Measurements from ENCODE around the gene MPO.

Gene MPO

DNA sequence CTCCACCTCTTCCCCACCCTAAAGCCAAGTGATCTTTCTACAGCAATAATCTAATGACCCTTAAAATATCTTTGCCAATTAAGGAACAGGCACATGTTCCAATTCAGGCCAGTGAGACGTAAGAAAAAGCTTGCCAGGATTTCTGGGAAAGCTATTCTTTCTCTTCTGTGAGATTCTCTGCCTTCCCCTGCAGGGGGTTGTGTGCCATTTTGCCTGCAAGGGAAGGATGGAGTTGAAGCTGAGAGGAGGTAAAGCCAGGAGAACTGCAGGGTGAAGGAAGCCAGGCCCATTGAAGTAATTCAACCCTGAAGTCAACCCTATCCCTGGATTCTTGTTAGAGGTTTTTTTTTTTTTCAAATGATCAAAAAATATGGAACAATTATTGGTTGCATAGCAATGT is 51.4 kb downstream of the MPO start:
- no peak overlapping the region for H2BK5ac ChIP-seq (ENCODE audit: low read depth, low read length, poor library complexity, severe bottlenecking)
- H3K9me3 ChIP-seq (ENCODE audit: control insufficient read depth, low read length), result no peaks in the 10 kb centered on the region
- H3K18ac ChIP-seq (ENCODE audit: low read depth in 1 of 2, low read length in 2 of 2), result no peak overlapping the region
- no peak overlapping the region for H3K4me2 ChIP-seq (ENCODE audit: low read length, poor library complexity, severe bottlenecking)
- no peak overlapping the region for H3K9ac ChIP-seq (ENCODE audit: low read length)
- no peak overlapping the region for H4K91ac ChIP-seq (ENCODE audit: low read length)
- H3K36me3 ChIP-seq (ENCODE audit: control insufficient read depth in 1 of 2, insufficient read depth in 2 of 2, low read depth in 1 of 2, low read length in 2 of 2), result no peaks in the 10 kb centered on the region
- DNase-seq, result no peak
- no peak overlapping the region for H3K14ac ChIP-seq (ENCODE audit: low read length in 2 of 2)
- H3K4ac ChIP-seq (ENCODE audit: low read depth in 1 of 2, low read length in 2 of 2), result no peak overlapping the region
- no peak overlapping the region for H3K23ac ChIP-seq (ENCODE audit: low read length in 2 of 2)
- no peak overlapping the region for H2AFZ ChIP-seq (ENCODE audit: low read depth, low read length)
- H3K4me3 ChIP-seq (ENCODE audit: insufficient read depth in 1 of 2, low read depth in 1 of 2, low read length in 2 of 2), result no peak overlapping the region
- no peak overlapping the region for H2BK120ac ChIP-seq (ENCODE audit: low read depth, low read length)
- no peak overlapping the region for H2AK5ac ChIP-seq (ENCODE audit: low read length, severe bottlenecking)
- no peak overlapping the region for H2BK15ac ChIP-seq (ENCODE audit: low read depth, poor library complexity, severe bottlenecking)
- peaks cover 1 to 16% of the 10 kb centered on the region in 2 experiments for H3K27me3 ChIP-seq (ENCODE audit: control insufficient read depth in 1 of 2, insufficient read depth in 1 of 2, low read length in 2 of 2)
- H3K27ac ChIP-seq (ENCODE audit: low read length, poor library complexity, severe bottlenecking), result no peak overlapping the region
- no peak overlapping the region for H4K8ac ChIP-seq (ENCODE audit: low read length)
- H2BK12ac ChIP-seq (ENCODE audit: low read length in 2 of 2), result no peak overlapping the region
- 67% methylated on average over 1 of the region's 1 CpG for WGBS
- no peaks in the 10 kb centered on the region for H3K79me1 ChIP-seq (replicated peaks; ENCODE audit: low read length, poor library complexity, severe bottlenecking)
- peaks cover 4% of the 10 kb centered on the region for H3K4me1 ChIP-seq (ENCODE audit: control insufficient read depth, insufficient read depth, low read depth, low read length)

DNA sequence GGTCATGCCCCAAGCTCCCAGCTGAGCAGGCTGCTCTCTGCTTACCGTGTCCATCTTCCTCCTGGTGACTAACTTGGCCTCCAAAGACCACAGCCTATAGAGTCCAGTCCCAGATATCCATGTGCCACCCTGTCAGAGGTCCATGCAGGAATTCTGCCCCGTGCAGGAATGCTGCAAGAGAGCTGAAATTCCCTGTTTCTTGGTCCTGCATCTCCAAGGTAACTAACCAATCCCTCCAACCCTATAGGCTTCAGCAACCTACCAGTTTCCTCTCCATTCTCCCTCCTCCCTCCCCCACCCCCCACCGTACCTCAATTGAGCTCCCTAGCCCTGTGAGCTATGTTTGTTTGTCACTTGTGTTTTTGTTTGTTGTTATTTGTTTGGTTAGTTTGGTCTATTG is 52.1 kb downstream of the MPO start:
- no peaks in the 10 kb centered on the region for H3K9me3 ChIP-seq (ENCODE audit: control insufficient read depth, low read length)
- no peak overlapping the region for H3K4ac ChIP-seq (ENCODE audit: low read depth in 1 of 2, low read length in 2 of 2)
- 61% methylated on average over 2 of the region's 3 CpGs for WGBS
- no peak overlapping the region for H3K4me2 ChIP-seq (ENCODE audit: low read length, poor library complexity, severe bottlenecking)
- H2BK5ac ChIP-seq (ENCODE audit: low read depth, low read length, poor library complexity, severe bottlenecking), result no peak overlapping the region
- DNase-seq, result no peak
- no peak overlapping the region for H3K14ac ChIP-seq (ENCODE audit: low read length in 2 of 2)
- H4K91ac ChIP-seq (ENCODE audit: low read length), result no peak overlapping the region
- H3K79me1 ChIP-seq (replicated peaks; ENCODE audit: low read length, poor library complexity, severe bottlenecking), result no peaks in the 10 kb centered on the region
- H3K4me1 ChIP-seq (ENCODE audit: control insufficient read depth, insufficient read depth, low read depth, low read length), result peaks cover 4% of the 10 kb centered on the region
- H3K27me3 ChIP-seq (ENCODE audit: control insufficient read depth in 1 of 2, insufficient read depth in 1 of 2, low read length in 2 of 2), result peaks cover 0 to 13% of the 10 kb centered on the region in 2 experiments
- no peak overlapping the region for H3K18ac ChIP-seq (ENCODE audit: low read depth in 1 of 2, low read length in 2 of 2)
- H2BK12ac ChIP-seq (ENCODE audit: low read length in 2 of 2), result no peak overlapping the region
- H3K23ac ChIP-seq (ENCODE audit: low read length in 2 of 2), result no peak overlapping the region
- H4K8ac ChIP-seq (ENCODE audit: low read length), result no peak overlapping the region
- H3K36me3 ChIP-seq (ENCODE audit: control insufficient read depth in 1 of 2, insufficient read depth in 2 of 2, low read depth in 1 of 2, low read length in 2 of 2), result no peaks in the 10 kb centered on the region
- no peak overlapping the region for H3K9ac ChIP-seq (ENCODE audit: low read length)
- no peak overlapping the region for H2BK15ac ChIP-seq (ENCODE audit: low read depth, poor library complexity, severe bottlenecking)
- H2BK120ac ChIP-seq (ENCODE audit: low read depth, low read length), result no peak overlapping the region
- H2AK5ac ChIP-seq (ENCODE audit: low read length, severe bottlenecking), result no peak overlapping the region
- no peak overlapping the region for H3K4me3 ChIP-seq (ENCODE audit: insufficient read depth in 1 of 2, low read depth in 1 of 2, low read length in 2 of 2)
- no peak overlapping the region for H2AFZ ChIP-seq (ENCODE audit: low read depth, low read length)
- no peak overlapping the region for H3K27ac ChIP-seq (ENCODE audit: low read length, poor library complexity, severe bottlenecking)

DNA sequence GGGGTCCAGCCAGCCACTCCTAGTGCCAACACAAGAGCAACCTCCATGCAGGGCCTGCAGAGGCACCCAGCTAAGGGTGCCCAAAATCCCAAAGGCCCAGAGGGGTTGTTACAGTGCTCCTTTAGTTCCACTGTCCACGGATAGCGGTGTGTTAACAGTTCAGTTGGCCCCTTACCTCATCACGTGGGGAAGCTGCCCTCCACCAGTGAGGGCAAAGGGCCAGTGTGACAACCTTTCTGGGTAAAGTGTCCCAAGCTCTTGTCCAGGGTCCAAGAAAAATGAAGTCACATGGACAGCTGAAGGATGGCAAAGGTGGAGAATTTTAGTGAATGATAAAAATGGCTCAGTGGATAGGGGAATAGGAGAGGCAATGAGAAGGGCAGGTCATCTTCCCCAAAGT is 53.0 kb downstream of the MPO start:
- Histone ChIP-seq H3K4me1 (ENCODE audit: control insufficient read depth, insufficient read depth, low read depth, low read length) (peaks cover 1% of the 10 kb centered on the region), H3K14ac (ENCODE audit: low read length in 2 of 2) (no peak overlapping the region), H3K27me3 (ENCODE audit: control insufficient read depth in 1 of 2, insufficient read depth in 1 of 2, low read length in 2 of 2) (peaks cover 0 to 13% of the 10 kb centered on the region in 2 experiments), H3K4ac (ENCODE audit: low read depth in 1 of 2, low read length in 2 of 2) (no peak overlapping the region), H2AK5ac (ENCODE audit: low read length, severe bottlenecking) (no peak overlapping the region), H3K79me1 (replicated peaks; ENCODE audit: low read length, poor library complexity, severe bottlenecking) (no peaks in the 10 kb centered on the region), H2BK5ac (ENCODE audit: low read depth, low read length, poor library complexity, severe bottlenecking) (no peak overlapping the region), H2BK12ac (ENCODE audit: low read length in 2 of 2) (no peak overlapping the region), H2AFZ (ENCODE audit: low read depth, low read length) (no peak overlapping the region), H2BK15ac (ENCODE audit: low read depth, poor library complexity, severe bottlenecking) (no peak overlapping the region), H4K8ac (ENCODE audit: low read length) (no peak overlapping the region), H3K18ac (ENCODE audit: low read depth in 1 of 2, low read length in 2 of 2) (no peak overlapping the region), H3K9me3 (ENCODE audit: control insufficient read depth, low read length) (no peaks in the 10 kb centered on the region), H3K23ac (ENCODE audit: low read length in 2 of 2) (no peak overlapping the region), H4K91ac (ENCODE audit: low read length) (no peak overlapping the region), H3K36me3 (ENCODE audit: control insufficient read depth in 1 of 2, insufficient read depth in 2 of 2, low read depth in 1 of 2, low read length in 2 of 2) (no peaks in the 10 kb centered on the region), H3K9ac (ENCODE audit: low read length) (no peak overlapping the region), H2BK120ac (ENCODE audit: low read depth, low read length) (no peak overlapping the region), H3K4me3 (ENCODE audit: insufficient read depth in 1 of 2, low read depth in 1 of 2, low read length in 2 of 2) (no peak overlapping the region), H3K27ac (ENCODE audit: low read length, poor library complexity, severe bottlenecking) (no peak overlapping the region), H3K4me2 (ENCODE audit: low read length, poor library complexity, severe bottlenecking) (no peak overlapping the region)
- DNase-seq, result no peak
- WGBS, result 95% methylated on average over 3 of the region's 3 CpGs

DNA sequence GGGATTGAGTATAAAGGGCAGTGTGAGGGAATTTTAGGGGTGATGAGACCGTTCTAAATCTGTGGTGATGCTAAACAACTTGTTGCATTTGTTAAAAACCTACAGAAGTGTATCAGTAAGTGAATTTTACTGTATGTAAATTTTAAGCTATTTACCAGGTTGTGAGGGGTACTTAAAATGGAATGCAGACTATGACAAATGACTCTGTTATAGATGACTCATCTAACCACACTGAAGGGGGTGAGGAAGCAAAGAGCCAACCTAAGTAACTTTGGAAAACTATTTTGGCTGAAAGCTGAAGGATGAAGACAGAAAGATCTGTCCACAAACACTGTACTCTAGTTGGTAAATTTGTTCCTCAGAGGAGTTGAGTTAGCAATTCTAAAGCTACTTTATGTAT is 56.4 kb downstream of the MPO start:
- H3K9me3 ChIP-seq (ENCODE audit: control insufficient read depth, low read length), result no peaks in the 10 kb centered on the region
- 40% methylated on average over 1 of the region's 1 CpG for WGBS
- peaks cover 2% of the 10 kb centered on the region for H3K4me1 ChIP-seq (ENCODE audit: control insufficient read depth, insufficient read depth, low read depth, low read length)

More for the DNA sequence above, 56.4 kb downstream of the MPO start:
- H4K8ac ChIP-seq (ENCODE audit: low read length), result no peak overlapping the region
- H2BK120ac ChIP-seq (ENCODE audit: low read depth, low read length), result no peak overlapping the region
- H3K4me2 ChIP-seq (ENCODE audit: low read length, poor library complexity, severe bottlenecking), result no peak overlapping the region
- H4K91ac ChIP-seq (ENCODE audit: low read length), result no peak overlapping the region
- no peaks in the 10 kb centered on the region for H3K79me1 ChIP-seq (replicated peaks; ENCODE audit: low read length, poor library complexity, severe bottlenecking)
- H2BK5ac ChIP-seq (ENCODE audit: low read depth, low read length, poor library complexity, severe bottlenecking), result no peak overlapping the region
- no peak overlapping the region for H2BK12ac ChIP-seq (ENCODE audit: low read length in 2 of 2)
- H3K23ac ChIP-seq (ENCODE audit: low read length in 2 of 2), result no peak overlapping the region
- H3K27me3 ChIP-seq (ENCODE audit: control insufficient read depth in 1 of 2, insufficient read depth in 1 of 2, low read length in 2 of 2), result peaks cover 0 to 6% of the 10 kb centered on the region in 2 experiments
- H3K9ac ChIP-seq (ENCODE audit: low read length), result peak overlapping the region; percentile 30
- no peak overlapping the region for H2AFZ ChIP-seq (ENCODE audit: low read depth, low read length)
- no peak overlapping the region for H3K4ac ChIP-seq (ENCODE audit: low read depth in 1 of 2, low read length in 2 of 2)
- no peak overlapping the region for H3K14ac ChIP-seq (ENCODE audit: low read length in 2 of 2)
- DNase-seq, result peak; percentile 36
- H3K27ac ChIP-seq (ENCODE audit: low read length, poor library complexity, severe bottlenecking), result no peak overlapping the region
- H2BK15ac ChIP-seq (ENCODE audit: low read depth, poor library complexity, severe bottlenecking), result no peak overlapping the region
- H3K36me3 ChIP-seq (ENCODE audit: control insufficient read depth in 1 of 2, insufficient read depth in 2 of 2, low read depth in 1 of 2, low read length in 2 of 2), result no peaks in the 10 kb centered on the region
- no peak overlapping the region for H3K18ac ChIP-seq (ENCODE audit: low read depth in 1 of 2, low read length in 2 of 2)
- no peak overlapping the region for H3K4me3 ChIP-seq (ENCODE audit: insufficient read depth in 1 of 2, low read depth in 1 of 2, low read length in 2 of 2)
- no peak overlapping the region for H2AK5ac ChIP-seq (ENCODE audit: low read length, severe bottlenecking)
